ENCODE data around the gene AKTIP.
A peak's percentile ranks its signal among the peaks of the same experiment; 100 is the strongest.

The AKTIP gene

DNA sequence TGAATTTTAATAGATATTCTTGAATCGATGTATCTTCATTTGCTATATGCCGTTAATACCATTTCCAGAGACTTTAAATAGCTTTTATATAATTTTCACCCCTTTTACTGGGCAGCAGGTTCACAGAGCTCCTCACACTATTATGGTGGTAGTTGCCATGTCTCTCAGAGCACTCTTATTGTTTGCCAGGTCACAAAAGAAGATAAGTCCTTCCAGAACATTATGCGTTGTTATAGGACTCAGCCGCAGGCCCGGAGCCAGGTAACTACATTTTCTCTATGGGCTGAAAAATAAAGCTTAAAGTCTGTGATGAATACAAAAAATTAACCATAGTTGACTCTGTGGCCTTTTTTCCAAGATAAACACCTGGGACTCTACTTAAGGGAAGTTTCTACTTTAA lies 24.0 kb downstream of the AKTIP start:
- TF ChIP-seq, protein P1, sequence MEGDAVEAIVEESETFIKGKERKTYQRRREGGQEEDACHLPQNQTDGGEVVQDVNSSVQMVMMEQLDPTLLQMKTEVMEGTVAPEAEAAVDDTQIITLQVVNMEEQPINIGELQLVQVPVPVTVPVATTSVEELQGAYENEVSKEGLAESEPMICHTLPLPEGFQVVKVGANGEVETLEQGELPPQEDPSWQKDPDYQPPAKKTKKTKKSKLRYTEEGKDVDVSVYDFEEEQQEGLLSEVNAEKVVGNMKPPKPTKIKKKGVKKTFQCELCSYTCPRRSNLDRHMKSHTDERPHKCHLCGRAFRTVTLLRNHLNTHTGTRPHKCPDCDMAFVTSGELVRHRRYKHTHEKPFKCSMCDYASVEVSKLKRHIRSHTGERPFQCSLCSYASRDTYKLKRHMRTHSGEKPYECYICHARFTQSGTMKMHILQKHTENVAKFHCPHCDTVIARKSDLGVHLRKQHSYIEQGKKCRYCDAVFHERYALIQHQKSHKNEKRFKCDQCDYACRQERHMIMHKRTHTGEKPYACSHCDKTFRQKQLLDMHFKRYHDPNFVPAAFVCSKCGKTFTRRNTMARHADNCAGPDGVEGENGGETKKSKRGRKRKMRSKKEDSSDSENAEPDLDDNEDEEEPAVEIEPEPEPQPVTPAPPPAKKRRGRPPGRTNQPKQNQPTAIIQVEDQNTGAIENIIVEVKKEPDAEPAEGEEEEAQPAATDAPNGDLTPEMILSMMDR (IDR thresholded peaks at IDR 0.05; ENCODE audit: insufficient read depth, low read depth, low read length, missing control alignments) = no peak
- no peak overlapping the region for H3K4me3 ChIP-seq (ENCODE audit: low read length)
- DNase-seq (ENCODE audit: low read depth) = no peak

DNA sequence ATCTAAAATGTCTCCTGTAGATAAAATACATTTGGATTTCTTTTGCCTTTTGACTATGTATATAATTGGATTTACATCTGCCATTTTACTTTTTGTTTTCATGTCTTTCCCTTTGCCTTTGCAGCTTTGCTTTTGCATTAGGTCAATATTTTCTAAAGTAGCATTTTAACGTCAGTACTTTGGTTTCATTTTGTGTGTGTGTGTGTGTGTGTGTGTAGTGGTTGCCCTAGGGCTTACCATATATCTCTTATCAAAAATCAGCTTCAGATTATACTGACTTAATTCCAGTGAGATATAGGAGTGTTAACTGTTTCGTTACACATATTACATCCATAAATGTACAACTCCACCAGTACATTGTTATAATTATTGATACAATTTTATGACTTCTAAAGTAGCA lies 26.1 kb downstream of the AKTIP start:
- no peak overlapping the region for H3K4me3 ChIP-seq (ENCODE audit: low read length)
- DNase-seq (ENCODE audit: low read depth) = no peak
- TF ChIP-seq, protein P1 (IDR thresholded peaks at IDR 0.05; ENCODE audit: insufficient read depth, low read depth, low read length, missing control alignments) = no peak

- TF ChIP-seq, protein P1 (IDR thresholded peaks at IDR 0.05; ENCODE audit: insufficient read depth, low read depth, low read length, missing control alignments) = no peak
- no peak overlapping the region for H3K4me3 ChIP-seq (ENCODE audit: low read length)
- peak; percentile 70 for DNase-seq (ENCODE audit: low read depth)
These were observed 37.3 kb downstream of the AKTIP start for GRCh38 chr16:53465606-53466280.

DNA sequence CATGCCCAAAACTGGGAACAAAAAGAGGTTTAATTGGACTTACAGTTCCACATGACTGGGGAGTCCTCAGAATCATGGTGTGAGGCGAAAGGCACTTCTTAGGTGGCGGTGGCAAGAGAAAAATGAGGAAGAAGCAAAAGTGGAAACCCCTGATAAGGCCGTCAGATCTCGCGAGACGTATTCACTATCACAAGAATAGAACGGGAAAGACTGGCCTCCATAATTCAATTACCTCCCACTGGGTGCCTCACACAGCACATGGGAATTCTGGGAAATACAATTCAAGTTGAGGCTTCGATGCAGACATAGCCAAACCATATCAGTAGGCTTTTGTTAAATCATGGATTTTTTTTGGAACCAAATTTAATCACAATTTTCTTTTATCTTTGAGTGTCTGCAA lies 44.4 kb downstream of the AKTIP start:
- TF ChIP-seq, protein P1 (IDR thresholded peaks at IDR 0.05; ENCODE audit: insufficient read depth, low read depth, low read length, missing control alignments) = no peak
- no peak overlapping the region for H3K4me3 ChIP-seq (ENCODE audit: low read length)
- no peak for DNase-seq (ENCODE audit: low read depth)

DNA sequence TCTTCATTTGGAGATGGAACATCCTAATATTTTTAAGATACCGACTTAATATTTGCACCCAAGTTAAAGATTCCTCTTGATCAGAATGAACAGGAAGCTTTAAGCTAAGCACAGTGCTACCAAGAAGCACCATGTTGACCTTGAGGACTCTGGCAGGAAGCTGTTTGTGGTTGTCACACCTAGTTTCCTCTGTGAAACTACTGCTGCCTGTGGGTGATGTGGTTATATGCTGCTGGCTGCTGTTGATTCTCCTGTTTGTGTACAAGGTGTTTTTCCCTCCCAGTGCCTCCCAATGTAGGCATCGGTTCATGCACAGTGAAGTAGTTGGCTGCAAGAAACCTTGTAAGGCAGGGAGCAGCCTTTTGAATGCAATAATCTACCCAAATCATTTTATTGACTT lies 45.3 kb downstream of the AKTIP start:
- DNase-seq (ENCODE audit: low read depth) = no peak
- H3K4me3 ChIP-seq (ENCODE audit: low read length) = no peak overlapping the region
- TF ChIP-seq, protein P1 (IDR thresholded peaks at IDR 0.05; ENCODE audit: insufficient read depth, low read depth, low read length, missing control alignments) = no peak

DNA sequence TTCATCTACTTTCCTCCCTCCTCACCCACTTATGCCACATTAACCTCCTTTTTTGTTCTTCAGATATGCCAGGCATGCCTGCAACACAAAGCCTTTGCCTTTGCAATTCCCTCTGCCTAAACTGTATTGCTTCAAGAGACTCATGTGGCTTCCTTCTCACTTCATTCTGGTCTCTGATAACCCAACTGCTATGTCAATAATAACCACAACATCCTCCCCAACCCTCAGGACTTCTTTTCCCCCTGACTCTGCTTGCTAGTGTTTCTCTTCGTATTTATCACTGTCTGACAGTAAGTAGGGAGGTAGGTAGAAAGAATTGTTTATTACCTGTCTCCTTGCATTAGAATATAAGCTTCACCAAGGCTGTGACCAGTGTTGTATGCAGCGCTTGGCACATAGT lies 46.4 kb downstream of the AKTIP start:
- H3K4me3 ChIP-seq (ENCODE audit: low read length) = no peak overlapping the region
- DNase-seq (ENCODE audit: low read depth) = no peak
- TF ChIP-seq, protein P1 (IDR thresholded peaks at IDR 0.05; ENCODE audit: insufficient read depth, low read depth, low read length, missing control alignments) = no peak

DNA sequence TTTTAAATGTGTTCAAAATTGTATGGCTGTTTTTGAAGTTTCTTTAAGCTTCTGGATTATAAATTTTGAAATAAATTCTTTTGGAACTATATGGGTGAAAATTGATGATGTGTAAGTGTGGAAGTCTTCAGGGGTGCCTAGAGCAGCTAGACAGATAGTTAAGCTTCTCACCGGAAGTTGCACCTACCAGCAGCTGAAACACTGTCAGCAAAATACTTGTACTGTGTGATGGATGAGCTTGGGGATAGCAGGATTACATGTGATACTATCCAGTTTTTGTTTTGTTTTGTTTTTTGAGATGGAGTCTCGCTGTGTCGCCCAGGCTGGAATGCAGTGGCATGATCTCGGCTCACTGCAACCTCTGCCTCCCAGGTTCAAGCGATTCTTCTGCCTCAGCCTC lies 49.1 kb downstream of the AKTIP start:
- no peak for DNase-seq (ENCODE audit: low read depth)
- H3K4me3 ChIP-seq (ENCODE audit: low read length) = no peak overlapping the region
- TF ChIP-seq, protein P1 (IDR thresholded peaks at IDR 0.05; ENCODE audit: insufficient read depth, low read depth, low read length, missing control alignments) = no peak

Measured in epithelial cell of esophagus (primary cell).